ENCODE data around the gene DDIT4.

Gene DDIT4

GRCh38 chr10:72318418-72319262, 44.9 kb downstream of the DDIT4 start:
- DNase-seq: no peak

GRCh38 chr10:72319416-72320254, 45.9 kb downstream of the DDIT4 start:
- DNase-seq: peak; percentile 84

GRCh38 chr10:72320676-72321247, 47.0 kb downstream of the DDIT4 start:
- DNase-seq: no peak

- no peak for DNase-seq
Observed at GRCh38 chr10:72321248-72322029, 47.7 kb downstream of the DDIT4 start.

- no peak for DNase-seq
Observed at GRCh38 chr10:72322030-72322279, 48.2 kb downstream of the DDIT4 start.

GRCh38 chr10:72322280-72323058, 48.7 kb downstream of the DDIT4 start:
- peak; percentile 38 for DNase-seq

GRCh38 chr10:72323108-72323749, 49.5 kb downstream of the DDIT4 start:
- DNase-seq: no peak

- no peak for DNase-seq
Observed at GRCh38 chr10:72323771-72324191, 50.1 kb downstream of the DDIT4 start.
